C4-2B (cell line): ENCODE results near the gene MICU2.
"Not testable (repeated sequence)": the region's sequence is repeated elsewhere in the genome, so short reads cannot be mapped to it uniquely, and the experiment has no call there.

Experiments used
- H3K27ac ChIP-seq: fragments of 450-650 bp; 2 replicates; pipeline ENCODE4 v1.5.1; 2017
- CTCF ChIP-seq: fragments of 450-650 bp; conservative IDR thresholded peaks from 2 replicates; pipeline ENCODE4 v1.5.1; 2017; ENCODE audit warnings: mild to moderate bottlenecking
- ZFX ChIP-seq: fragments of 450-650 bp; IDR thresholded peaks from 2 replicates; pipeline ENCODE4 v1.6.1; 2017

Gene MICU2

GRCh38 chr13:21567714-21568113 is 36.3 kb downstream of the MICU2 start:
- no peak for TF ChIP-seq CTCF

GRCh38 chr13:21557995-21558394 is 46.0 kb downstream of the MICU2 start:
- no peak overlapping the region for H3K27ac ChIP-seq
- TF ChIP-seq ZFX: no peak
- TF ChIP-seq CTCF: peak; percentile 89

More at GRCh38 chr13:21567714-21568113, 36.3 kb downstream of the MICU2 start:
- no peak overlapping the region for H3K27ac ChIP-seq

GRCh38 chr13:21556051-21556450 is 47.9 kb downstream of the MICU2 start:
- TF ChIP-seq ZFX (no peak), CTCF (no peak)
- no peak overlapping the region for H3K27ac ChIP-seq

GRCh38 chr13:21553261-21553660 is 50.7 kb downstream of the MICU2 start:
- H3K27ac ChIP-seq: not testable (repeated sequence)

- no peak for TF ChIP-seq ZFX
- no peak for TF ChIP-seq CTCF
- H3K27ac ChIP-seq: no peak overlapping the region
These were observed 53.1 kb downstream of the MICU2 start for GRCh38 chr13:21550918-21551317.

- H3K27ac ChIP-seq: no peak overlapping the region
- TF ChIP-seq CTCF (no peak), ZFX (no peak)
These were observed 54.3 kb downstream of the MICU2 start for GRCh38 chr13:21549633-21550032.

GRCh38 chr13:21548577-21548976 is 55.4 kb downstream of the MICU2 start:
- no peak overlapping the region for H3K27ac ChIP-seq
- TF ChIP-seq ZFX (no peak), CTCF (no peak)

- no peak for TF ChIP-seq CTCF
- no peak for TF ChIP-seq ZFX
- H3K27ac ChIP-seq: no peak overlapping the region
These were observed 57.6 kb downstream of the MICU2 start for GRCh38 chr13:21546372-21546771.
